Measurements from ENCODE around the gene MID2.
"Not testable (repeated sequence)": the region's sequence is repeated elsewhere in the genome, so short reads cannot be mapped to it uniquely, and the experiment has no call there.

MID2 gene, protein sequence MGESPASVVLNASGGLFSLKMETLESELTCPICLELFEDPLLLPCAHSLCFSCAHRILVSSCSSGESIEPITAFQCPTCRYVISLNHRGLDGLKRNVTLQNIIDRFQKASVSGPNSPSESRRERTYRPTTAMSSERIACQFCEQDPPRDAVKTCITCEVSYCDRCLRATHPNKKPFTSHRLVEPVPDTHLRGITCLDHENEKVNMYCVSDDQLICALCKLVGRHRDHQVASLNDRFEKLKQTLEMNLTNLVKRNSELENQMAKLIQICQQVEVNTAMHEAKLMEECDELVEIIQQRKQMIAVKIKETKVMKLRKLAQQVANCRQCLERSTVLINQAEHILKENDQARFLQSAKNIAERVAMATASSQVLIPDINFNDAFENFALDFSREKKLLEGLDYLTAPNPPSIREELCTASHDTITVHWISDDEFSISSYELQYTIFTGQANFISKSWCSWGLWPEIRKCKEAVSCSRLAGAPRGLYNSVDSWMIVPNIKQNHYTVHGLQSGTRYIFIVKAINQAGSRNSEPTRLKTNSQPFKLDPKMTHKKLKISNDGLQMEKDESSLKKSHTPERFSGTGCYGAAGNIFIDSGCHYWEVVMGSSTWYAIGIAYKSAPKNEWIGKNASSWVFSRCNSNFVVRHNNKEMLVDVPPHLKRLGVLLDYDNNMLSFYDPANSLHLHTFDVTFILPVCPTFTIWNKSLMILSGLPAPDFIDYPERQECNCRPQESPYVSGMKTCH

DNA sequence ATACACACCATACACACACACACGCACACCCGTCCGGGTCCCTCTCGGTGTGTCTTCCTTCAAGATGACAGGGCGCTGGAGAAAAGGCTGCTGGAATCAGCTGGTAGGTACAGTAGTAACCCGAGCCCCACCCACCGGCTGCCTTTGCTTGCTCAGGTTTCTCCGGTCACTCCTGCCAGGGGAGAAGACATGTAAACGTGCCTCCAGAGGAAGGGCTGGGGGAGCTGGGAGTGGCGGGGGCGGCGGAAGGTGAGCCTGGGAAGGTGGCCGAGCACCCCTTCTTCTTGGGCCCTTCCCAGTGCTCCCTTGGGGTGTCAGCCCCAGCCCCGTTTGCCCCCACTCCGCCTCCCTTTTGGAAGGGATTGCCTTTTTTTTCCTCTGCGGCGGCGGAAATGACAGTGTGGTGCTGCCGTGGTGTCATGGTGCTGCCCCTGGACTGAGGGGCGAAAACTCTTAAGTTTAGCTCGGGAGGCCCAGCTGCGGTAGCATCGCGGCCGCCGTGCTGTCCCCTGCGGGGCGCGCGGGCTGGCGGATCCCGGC lies at the start of gene MID2:
MID2 (plus strand) TSS at position 169 of the 540 bp plus-strand sequence. CDS start 561 bp downstream, outside the sequence.
- peak; percentile 54 for DNase-seq

DNA sequence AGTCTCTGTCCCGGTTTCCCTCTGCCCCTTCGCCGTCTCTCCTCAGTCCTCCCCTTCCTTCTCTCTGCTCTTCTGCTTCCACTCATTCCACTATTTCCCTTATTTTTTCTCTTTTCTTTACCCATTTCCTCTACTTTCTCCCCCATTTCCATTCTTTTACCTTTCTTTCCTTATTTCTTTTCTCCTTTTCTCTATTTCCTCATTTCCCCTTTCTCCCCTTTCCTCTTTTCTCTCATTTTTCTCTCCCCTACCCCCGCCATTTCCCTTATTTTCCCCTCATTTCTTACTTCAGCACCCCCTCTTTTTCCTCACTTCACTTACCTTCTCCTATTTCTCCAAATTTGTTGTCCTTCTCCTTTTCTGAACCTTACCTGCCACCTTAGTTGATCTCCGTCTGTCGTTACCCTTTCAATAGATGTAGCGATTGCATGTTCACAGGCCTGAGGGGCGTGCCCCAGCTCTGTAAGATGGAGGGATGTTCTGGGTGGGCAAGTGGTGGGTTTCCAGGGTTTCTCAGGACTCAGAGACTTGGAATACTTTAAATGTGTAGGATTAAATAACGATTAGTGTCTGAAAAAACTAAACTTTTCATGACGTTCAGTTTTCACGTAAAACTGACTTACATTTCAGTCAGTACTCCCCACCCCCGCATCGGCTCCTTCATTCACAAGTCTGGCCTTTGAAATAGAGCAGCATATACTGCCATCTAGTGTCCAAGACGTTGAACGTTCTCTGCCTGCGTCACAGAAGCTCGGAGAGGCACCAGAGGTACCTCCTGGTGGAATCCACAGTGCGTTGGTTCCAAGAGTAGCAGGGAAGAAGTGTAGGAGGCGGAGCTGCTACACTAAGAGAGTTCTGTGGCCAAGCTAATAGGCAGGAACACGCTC lies 48.8 kb upstream of the MID2 start:
- peak; percentile 81 for DNase-seq

DNA sequence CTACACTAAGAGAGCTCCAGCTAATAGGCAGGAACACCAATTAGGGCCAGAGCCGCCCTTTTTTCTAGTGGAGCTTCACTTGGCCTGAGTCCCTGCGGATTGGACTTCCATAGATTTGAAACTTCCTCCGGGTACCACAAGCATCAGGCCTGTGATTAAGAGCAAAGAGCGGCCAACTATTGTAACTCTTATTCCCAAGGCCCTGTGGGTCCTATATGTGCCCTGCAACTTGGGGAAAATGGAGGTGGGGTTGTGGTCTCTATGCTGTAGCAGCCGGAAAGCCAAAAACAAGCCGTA lies 48.2 kb upstream of the MID2 start, which contains the start of gene NCBP2L:
NCBP2L (plus strand) TSS at position 198 of the 297 bp plus-strand sequence. CDS start 16,488 bp downstream, outside the sequence.
- DNase-seq, result no peak

DNA sequence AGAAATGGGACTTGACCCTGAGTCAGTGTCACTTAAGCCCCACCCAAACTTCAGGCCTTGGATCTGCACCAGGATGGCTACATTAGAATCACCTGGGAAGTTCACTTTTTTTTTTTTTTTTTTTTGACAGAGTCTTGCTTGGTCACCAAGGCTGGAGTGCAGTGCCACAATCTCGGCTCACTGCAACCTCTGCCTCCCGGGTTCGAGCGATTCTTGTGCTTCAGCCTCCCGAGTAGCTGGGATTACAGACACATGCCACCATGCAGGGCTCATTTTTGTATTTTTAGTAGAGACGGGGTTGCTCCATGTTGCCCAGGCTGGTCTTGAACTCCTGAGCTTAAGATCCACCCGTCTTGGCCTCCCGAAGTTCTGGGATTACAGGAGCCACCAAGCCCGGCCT lies 45.1 kb upstream of the MID2 start:
- no peak for DNase-seq

GRCh38 chrX:107787827-107788226 lies 37.8 kb upstream of the MID2 start:
- no peak for DNase-seq

- no peak for DNase-seq
These were observed 21.2 kb upstream of the MID2 start for GRCh38 chrX:107804427-107804826.

GRCh38 chrX:107805179-107805578 lies 20.5 kb upstream of the MID2 start:
- DNase-seq, result no peak

DNA sequence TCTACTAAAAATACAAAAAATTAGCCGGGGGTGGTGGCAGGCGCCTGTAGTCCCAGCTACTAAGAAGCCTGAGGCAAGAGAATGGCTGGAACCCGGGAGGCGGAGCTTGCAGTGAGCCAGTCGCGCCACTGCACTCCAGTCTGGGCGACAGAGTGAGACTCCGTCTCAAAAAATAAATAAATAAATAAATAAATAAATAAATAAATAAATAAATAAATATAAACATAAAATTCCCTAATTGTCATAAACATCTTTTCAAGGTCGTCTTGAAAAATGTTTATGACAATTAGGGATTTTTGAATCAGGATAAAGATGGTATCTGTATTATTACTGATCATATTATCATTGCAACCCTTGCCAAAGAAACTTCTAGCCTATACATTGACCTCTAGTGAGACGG lies 15.6 kb upstream of the MID2 start:
- DNase-seq, result not testable (repeated sequence)

DNA sequence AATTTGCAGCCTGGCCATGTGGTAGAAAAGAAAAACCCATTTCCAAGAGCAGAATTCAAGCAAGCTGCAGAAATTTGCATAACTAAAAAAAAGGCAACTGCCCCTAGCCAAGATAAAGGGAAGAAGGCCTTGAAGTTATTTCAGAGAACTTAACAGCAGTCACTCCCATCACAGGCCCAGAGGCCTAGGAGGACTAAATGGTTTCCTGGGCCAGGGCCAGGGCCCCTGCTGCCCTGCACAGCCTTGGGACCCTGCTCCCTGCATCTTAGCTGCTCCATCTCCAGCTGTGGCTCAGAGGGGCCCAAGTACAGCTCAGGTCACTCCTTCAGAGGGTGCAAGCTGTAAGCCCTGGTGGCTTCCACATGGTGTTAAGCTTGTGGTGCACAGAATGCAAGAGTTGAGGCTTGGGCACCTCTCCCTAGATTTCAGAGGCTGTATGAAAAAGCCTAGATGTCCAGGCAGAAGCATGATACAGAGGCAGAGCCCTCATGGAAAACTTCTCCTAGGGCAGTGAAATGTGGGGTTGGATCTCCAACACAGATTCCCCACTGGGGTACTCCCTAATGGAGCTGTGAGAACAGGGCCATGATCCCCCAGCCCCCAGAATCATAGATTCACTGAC lies 6.7 kb upstream of the MID2 start:
- no peak for DNase-seq

- DNase-seq, result no peak
These were observed 2.6 kb upstream of the MID2 start for GRCh38 chrX:107823042-107823441.

DNA sequence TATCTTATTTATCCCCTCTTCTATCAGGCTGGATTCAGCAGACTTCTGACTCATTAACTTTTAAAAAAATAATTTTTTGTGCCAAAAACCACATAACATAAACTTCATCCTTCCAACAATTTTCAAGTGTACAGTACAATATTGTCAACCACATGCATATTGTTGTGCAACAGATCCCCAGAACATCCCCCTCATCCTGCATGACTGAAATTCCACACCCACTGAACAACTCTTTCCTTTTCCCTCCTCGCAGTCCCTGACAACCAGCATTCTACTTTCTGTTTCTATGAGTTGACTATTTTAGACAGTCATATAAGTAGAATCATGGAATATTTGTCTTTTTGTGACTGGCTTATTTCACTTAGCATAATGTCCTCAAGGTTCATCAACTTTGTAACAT lies 2.2 kb upstream of the MID2 start:
- no peak for DNase-seq

DNA sequence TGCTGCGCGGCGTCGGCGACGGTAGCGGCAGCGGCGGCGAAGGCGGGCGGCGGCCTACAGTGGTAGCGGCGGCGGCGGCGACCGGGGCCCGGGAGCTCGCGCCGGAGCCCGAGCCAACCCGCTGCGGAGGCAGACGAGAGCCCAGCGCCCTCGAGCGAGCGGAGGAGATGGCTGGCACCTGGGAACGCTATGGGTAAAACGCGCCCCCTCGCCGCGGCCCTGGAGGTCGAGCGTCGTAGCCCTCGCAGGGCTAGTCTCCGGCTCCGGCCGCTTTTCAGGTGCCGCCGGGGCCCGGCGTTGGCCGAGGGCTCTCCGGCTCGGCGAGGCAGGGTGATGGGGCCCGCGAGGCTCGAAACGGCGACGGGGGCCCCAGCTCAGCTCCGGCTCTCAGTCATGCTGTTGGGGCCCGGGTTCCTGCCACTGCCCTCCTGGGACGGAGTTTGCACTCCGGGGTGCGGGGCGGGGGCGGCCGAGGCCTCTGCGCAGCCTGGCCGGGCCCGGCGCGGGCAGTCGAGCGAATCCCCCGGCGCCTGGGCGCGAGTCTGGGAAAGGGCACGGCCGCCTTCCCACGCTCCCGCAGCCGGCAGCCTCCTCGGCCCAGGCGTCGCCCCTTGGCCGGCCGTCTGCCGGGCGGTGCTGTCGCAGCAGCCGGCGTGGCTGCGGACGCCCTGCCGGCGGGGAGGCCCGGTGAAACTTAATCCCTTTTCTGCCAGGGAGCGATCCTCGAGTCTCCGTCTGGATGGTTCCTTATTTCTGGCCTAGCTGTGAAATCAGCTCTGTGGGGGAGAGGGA lies 768 bp downstream of the MID2 start:
- peak; percentile 10 for DNase-seq

- DNase-seq, result no peak
These were observed 1.6 kb downstream of the MID2 start for GRCh38 chrX:107827030-107827831.

DNA sequence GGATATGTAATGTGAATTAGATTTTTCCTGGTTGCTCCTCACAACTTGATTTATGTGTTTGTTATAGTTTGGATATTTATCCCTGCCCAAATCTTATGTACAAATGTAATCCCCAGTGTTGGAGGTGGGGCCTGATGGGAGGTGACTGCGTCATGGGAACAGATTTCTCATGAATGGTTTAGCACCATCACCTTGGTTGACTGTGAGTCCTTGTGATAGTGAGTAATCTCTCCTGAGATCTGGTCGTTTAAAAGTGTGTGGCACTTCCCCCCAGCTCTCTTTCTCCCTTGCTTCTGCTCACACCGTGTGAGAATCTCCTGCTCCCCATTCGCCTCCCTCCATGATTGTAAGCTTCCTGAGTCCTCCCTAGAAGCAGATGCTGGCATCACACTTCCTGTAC lies 2.2 kb downstream of the MID2 start:
- DNase-seq, result peak; percentile 15

DNA sequence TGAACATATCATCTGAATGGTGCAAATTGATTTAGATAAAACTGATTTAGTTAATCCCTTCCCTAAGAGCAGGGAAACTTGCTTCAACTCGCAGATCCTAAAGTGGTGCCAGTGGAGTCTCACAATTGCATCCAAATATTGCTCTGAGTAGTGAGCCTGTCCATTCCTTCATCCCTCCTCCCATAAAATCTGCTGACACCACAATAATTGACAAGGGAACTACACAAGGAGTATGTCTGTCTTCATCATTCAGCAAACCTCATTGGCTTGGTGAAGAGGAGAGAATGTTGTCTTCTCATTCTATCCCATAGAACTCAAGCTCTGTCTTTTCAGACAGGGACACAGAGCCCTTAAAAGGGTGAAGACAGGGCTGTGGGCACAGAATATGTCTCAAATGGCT lies 4.2 kb downstream of the MID2 start:
- no peak for DNase-seq

- no peak for DNase-seq
These were observed 5.5 kb downstream of the MID2 start for GRCh38 chrX:107831071-107831730.

- no peak for DNase-seq
These were observed 8.9 kb downstream of the MID2 start for GRCh38 chrX:107834275-107835201.

GRCh38 chrX:107836958-107837357 lies 11.3 kb downstream of the MID2 start:
- DNase-seq, result no peak

- DNase-seq, result no peak
These were observed 15.3 kb downstream of the MID2 start for GRCh38 chrX:107840971-107841370.
